MM.1S (cell line): ENCODE data around the gene ADAM30.

ENCODE experiments used
- CTCF ChIP-seq: fragments of 300-600 bp; sonication (generic); IDR thresholded peaks from 2 replicates; pipeline ENCODE4 v1.5.1; 2016; ENCODE audit warnings: antibody characterized with exemption, low read length, mixed read lengths
- EZH2 ChIP-seq: fragments of 300-600 bp; sonication (generic); optimal IDR thresholded peaks from 2 replicates; pipeline ENCODE3; 2017; ENCODE audit warnings: low read depth, mild to moderate bottlenecking, antibody characterized with exemption, low read length, mixed read lengths
- EZH2phosphoT487 ChIP-seq: fragments of 300-600 bp; sonication (generic); IDR thresholded peaks from 2 replicates; pipeline ENCODE4 v1.6.1; 2018; ENCODE audit warnings: antibody characterized with exemption, low read length

GRCh38 chr1:119914071-119914470 is 17.8 kb upstream of the ADAM30 start:
- TF ChIP-seq CTCF, result no peak
- TF ChIP-seq EZH2, result no peak
- no peak for TF ChIP-seq EZH2phosphoT487
